Measurements from ENCODE around the gene OR4D1.

OR4D1 gene

GRCh38 chr17:58176200-58176599, 28.0 kb downstream of the OR4D1 start:
- peaks cover 9% of the 10 kb centered on the region; the same call in 1 of the 2 replicates for H4K20me1 ChIP-seq
- H3K9me3 ChIP-seq: no peaks in the 10 kb centered on the region
- no peak overlapping the region for H3K4me3 ChIP-seq
- H3K27ac ChIP-seq: no peak overlapping the region
- no peaks in the 10 kb centered on the region for H3K27me3 ChIP-seq
- no peaks in the 10 kb centered on the region for H3K4me1 ChIP-seq
- no peaks in the 10 kb centered on the region for H3K36me3 ChIP-seq
- H3K4me2 ChIP-seq: no peak overlapping the region
- no peak overlapping the region for H3K9ac ChIP-seq
- TF ChIP-seq Cebpa-rat (IDR thresholded peaks at IDR 0.05): no peak

- Histone ChIP-seq H3K9ac (no peak overlapping the region), H4K20me1 (peaks cover 4% of the 10 kb centered on the region; the same call in 1 of the 2 replicates), H3K27me3 (no peaks in the 10 kb centered on the region), H3K9me3 (no peaks in the 10 kb centered on the region), H3K4me1 (peaks cover 21% of the 10 kb centered on the region), H3K36me3 (no peaks in the 10 kb centered on the region), H3K4me2 (no peak overlapping the region), H3K27ac (no peak overlapping the region), H3K4me3 (no peak overlapping the region)
- no peak for TF ChIP-seq Cebpa-rat (IDR thresholded peaks at IDR 0.05)
Measured at GRCh38 chr17:58181796-58182195, 33.6 kb downstream of the OR4D1 start.

- Histone ChIP-seq H3K9ac (no peak overlapping the region), H3K4me2 (no peak overlapping the region), H3K27me3 (no peaks in the 10 kb centered on the region), H3K9me3 (no peaks in the 10 kb centered on the region), H3K4me3 (no peak overlapping the region), H3K4me1 (peaks cover 21% of the 10 kb centered on the region), H4K20me1 (no peaks in the 10 kb centered on the region), H3K27ac (no peak overlapping the region), H3K36me3 (no peaks in the 10 kb centered on the region)
- TF ChIP-seq Cebpa-rat (IDR thresholded peaks at IDR 0.05): no peak
Measured at GRCh38 chr17:58183514-58183913, 35.3 kb downstream of the OR4D1 start.

- H3K9me3 ChIP-seq: no peaks in the 10 kb centered on the region
- no peak for TF ChIP-seq Cebpa-rat (IDR thresholded peaks at IDR 0.05)
- H3K27me3 ChIP-seq: no peaks in the 10 kb centered on the region
- H3K36me3 ChIP-seq: no peaks in the 10 kb centered on the region
- no peak overlapping the region for H3K27ac ChIP-seq
- H4K20me1 ChIP-seq: no peaks in the 10 kb centered on the region
- peaks cover 28% of the 10 kb centered on the region for H3K4me1 ChIP-seq
- no peak overlapping the region for H3K4me3 ChIP-seq
- H3K4me2 ChIP-seq: no peak overlapping the region
- no peak overlapping the region for H3K9ac ChIP-seq
Measured at GRCh38 chr17:58184308-58184985, 36.3 kb downstream of the OR4D1 start.

- no peak overlapping the region for H3K4me3 ChIP-seq
- no peaks in the 10 kb centered on the region for H3K27me3 ChIP-seq
- no peak overlapping the region for H3K9ac ChIP-seq
- H3K9me3 ChIP-seq: no peaks in the 10 kb centered on the region
- no peak overlapping the region for H3K27ac ChIP-seq
- peaks cover 35% of the 10 kb centered on the region for H3K4me1 ChIP-seq
- peak overlapping the region; percentile 67 for H3K4me2 ChIP-seq
- no peaks in the 10 kb centered on the region for H4K20me1 ChIP-seq
- no peak for TF ChIP-seq Cebpa-rat (IDR thresholded peaks at IDR 0.05)
- no peaks in the 10 kb centered on the region for H3K36me3 ChIP-seq
Measured at GRCh38 chr17:58184986-58185761, 37.0 kb downstream of the OR4D1 start.

GRCh38 chr17:58186591-58186990, 38.4 kb downstream of the OR4D1 start:
- Histone ChIP-seq H3K4me2 (peak overlapping the region; percentile 67), H3K9me3 (no peaks in the 10 kb centered on the region), H3K4me1 (peaks cover 37% of the 10 kb centered on the region), H3K36me3 (no peaks in the 10 kb centered on the region), H3K27ac (no peak overlapping the region), H4K20me1 (no peaks in the 10 kb centered on the region), H3K9ac (no peak overlapping the region), H3K4me3 (no peak overlapping the region), H3K27me3 (no peaks in the 10 kb centered on the region)
- no peak for TF ChIP-seq Cebpa-rat (IDR thresholded peaks at IDR 0.05)

- no peak overlapping the region for H3K9ac ChIP-seq
- no peaks in the 10 kb centered on the region for H3K27me3 ChIP-seq
- no peaks in the 10 kb centered on the region for H4K20me1 ChIP-seq
- H3K36me3 ChIP-seq: no peaks in the 10 kb centered on the region
- H3K9me3 ChIP-seq: no peaks in the 10 kb centered on the region
- H3K4me1 ChIP-seq: peaks cover 37% of the 10 kb centered on the region
- TF ChIP-seq Cebpa-rat (IDR thresholded peaks at IDR 0.05): no peak
- no peak overlapping the region for H3K4me2 ChIP-seq
- H3K27ac ChIP-seq: no peak overlapping the region
- H3K4me3 ChIP-seq: no peak overlapping the region
Measured at GRCh38 chr17:58187063-58187462, 38.9 kb downstream of the OR4D1 start.

- H3K4me2 ChIP-seq: no peak overlapping the region
- H3K27ac ChIP-seq: no peak overlapping the region
- no peak overlapping the region for H3K9ac ChIP-seq
- H3K4me3 ChIP-seq: no peak overlapping the region
- H3K9me3 ChIP-seq: no peaks in the 10 kb centered on the region
- H3K36me3 ChIP-seq: no peaks in the 10 kb centered on the region
- H4K20me1 ChIP-seq: no peaks in the 10 kb centered on the region
- no peaks in the 10 kb centered on the region for H3K27me3 ChIP-seq
- TF ChIP-seq Cebpa-rat (IDR thresholded peaks at IDR 0.05): no peak
- peaks cover 43% of the 10 kb centered on the region for H3K4me1 ChIP-seq
Measured at GRCh38 chr17:58187675-58188074, 39.5 kb downstream of the OR4D1 start.

GRCh38 chr17:58189436-58190146, 41.4 kb downstream of the OR4D1 start:
- no peaks in the 10 kb centered on the region for H4K20me1 ChIP-seq
- H3K4me2 ChIP-seq: peak overlapping the region; percentile 56
- H3K27me3 ChIP-seq: no peaks in the 10 kb centered on the region
- H3K9ac ChIP-seq: no peak overlapping the region
- no peak overlapping the region for H3K4me3 ChIP-seq
- TF ChIP-seq Cebpa-rat (IDR thresholded peaks at IDR 0.05): no peak
- no peaks in the 10 kb centered on the region for H3K36me3 ChIP-seq
- H3K9me3 ChIP-seq: no peaks in the 10 kb centered on the region
- no peak overlapping the region for H3K27ac ChIP-seq
- peaks cover 42% of the 10 kb centered on the region for H3K4me1 ChIP-seq

Data from BLaER1 (cell line).